Activated CD4-positive, alpha-beta T cell treated with anti-CD3 and anti-CD28 coated beads for 24 hours (primary cell): ENCODE data around the gene PLEKHG3.

Experiments
- DNase-seq, 2 donors: peaks; one replicate each; pipeline ENCODE4 v3.0.0-alpha.2; 2020; ENCODE audit warnings: low read depth in 2 of 2

The PLEKHG3 gene

DNA sequence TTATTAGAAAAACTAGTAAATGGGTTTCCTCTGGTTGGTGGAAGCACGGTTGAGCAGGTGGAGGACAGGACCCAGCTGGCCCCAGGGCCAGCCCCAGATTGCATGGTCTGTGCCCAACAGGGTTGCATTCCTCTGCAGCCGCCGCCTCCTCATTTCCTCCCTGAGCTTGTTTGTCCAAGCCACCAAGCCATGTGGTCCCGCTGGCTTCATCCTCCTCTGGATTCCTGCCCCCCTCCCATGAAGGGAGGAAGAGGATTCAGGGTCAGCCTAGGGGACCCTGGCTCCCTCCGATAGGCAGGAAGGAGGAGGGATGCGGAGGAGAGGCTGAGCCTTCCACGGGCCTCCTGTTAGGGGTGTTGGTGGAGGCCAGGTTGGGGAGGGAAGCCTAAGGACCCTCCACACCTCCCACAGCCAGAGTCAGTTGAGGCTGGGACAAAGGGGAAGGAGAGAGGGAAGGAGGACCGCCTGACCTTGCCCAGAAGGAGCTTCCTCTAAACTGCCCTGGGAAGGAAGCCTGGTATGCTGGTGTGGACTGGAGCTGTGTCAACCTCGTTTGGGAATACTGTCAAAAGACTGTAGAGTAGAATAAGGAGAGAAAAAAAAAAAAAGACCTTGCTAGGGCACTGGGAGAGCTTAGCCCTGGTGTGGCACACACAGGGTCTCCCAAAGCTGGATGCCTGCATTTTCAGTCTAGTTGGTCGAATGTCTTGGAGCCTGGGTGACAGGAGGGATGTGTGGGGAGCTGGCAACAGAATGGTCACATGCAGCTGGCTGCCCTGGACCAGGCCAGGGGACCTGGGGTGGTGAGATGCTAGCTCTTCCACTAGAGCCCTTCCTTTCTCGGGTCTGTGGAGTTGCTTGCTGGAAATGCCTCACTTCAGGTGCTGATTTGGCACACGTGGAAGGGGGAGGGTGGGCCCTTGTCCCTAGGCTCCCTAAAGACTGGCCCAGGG lies 42.4 kb downstream of the PLEKHG3 start:
- no peak for DNase-seq

DNA sequence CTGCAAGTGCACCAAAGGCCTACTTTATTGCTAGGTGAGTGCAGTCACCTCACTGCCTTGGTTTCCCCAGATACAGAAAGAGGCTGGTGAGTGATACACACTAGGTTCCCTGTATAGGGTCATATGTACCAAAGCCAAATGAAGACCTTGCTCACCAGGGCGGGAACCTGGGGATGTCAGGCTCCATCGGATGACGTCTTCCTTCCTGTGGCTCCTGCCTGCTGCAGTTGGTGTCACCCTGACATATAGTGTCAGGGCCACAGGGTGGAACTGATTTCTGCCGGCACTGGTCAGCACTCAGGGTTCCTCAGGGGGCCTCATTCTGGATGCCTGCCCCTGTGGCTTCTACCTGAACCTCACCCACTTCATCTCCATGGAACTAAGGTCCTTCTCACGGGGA lies 43.1 kb downstream of the PLEKHG3 start:
- no peak for DNase-seq

DNA sequence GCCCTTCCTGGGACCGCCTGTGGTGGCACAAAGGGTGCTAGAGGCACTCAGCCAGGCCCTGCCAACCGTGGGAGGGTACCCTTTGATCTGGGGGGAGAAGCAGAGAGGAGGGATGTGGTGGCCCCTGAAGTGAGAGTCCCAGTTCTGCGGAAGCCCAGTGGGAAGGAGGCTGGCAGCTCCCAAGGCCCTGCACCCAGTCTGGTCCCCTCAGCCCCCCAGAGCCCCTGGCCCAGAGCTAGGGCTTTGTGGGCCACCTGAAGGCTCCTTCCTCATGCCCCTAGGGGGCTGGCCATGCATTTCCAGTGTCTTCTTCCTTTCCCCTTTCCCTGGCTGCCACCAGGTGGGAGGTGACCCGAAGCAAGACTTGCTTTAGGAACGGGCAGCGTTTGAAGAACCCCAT lies 44.3 kb downstream of the PLEKHG3 start:
- DNase-seq = no peak

DNA sequence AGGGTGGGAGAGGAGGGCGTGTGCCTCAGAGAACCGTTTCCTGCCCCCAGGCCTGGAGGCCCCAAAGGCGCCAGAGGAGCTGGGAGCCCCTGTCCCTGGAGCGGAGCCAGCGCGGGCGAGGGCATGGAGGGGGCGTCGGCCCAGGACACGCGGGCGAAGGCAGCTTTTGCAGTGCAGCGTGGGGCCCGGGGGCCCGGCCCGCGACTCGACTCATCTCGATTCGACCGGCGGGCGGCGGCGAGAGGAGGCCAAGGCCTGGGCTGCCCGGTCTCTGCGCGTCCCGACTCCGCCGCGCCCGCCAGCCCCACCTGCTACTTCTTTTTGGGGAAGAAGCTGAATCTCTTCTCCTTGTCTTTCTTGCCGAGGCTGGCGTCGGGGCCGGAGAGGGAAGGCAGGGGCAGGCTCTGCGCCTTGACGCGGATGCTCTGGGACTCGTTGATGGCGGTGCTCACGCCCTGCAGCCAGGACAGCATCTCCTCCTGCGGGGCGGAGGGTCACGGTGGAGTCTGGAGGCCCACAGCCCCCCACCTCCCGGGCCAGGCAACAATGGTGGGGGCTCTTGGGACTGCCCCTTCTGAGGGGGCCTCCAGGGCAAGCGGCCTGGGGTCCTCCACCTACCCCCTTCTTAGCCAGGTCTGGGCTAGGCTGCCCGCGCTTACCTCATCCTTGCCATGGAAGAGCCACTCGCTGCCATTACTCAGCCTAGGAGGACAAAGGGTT lies 44.9 kb downstream of the PLEKHG3 start:
- no peak for DNase-seq

DNA sequence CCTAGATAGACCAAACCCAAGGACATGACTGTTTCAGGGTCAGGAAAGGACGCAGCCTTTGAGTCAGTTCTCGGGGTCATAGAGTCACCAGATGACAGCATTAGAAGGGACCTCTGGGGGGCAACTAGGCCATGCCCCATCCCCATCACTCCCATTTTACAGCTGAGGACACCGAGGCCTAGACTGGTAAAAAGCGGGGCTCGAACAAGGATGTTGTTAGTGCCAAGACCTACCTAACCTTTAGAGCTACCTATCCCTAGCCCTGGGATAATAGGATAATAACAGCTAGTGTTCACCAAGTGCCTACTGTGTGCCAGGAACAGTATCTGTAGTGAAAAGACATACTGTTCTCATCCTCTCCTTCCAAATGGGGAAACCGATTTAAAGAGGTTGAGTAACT lies 48.7 kb downstream of the PLEKHG3 start:
- no peak for DNase-seq

DNA sequence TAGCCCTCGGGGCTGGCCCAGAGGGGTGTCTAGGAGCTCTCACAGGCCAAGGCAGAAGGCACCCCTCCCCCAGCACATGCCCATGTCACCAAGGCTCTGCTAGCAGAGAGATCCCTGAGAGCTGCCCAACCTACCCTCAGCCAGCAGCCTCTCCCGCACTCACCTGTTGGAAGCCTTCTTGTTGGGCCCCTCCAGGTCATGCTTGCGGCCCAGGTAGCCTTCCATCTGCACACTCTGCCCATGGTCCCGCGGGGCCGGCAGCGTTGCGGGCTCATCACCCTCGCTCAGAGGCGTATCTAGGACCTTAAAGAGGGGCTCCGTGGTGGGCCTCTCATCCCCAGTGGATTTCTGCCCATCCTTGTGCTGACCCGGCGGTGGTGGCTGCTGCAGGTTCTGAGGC lies 49.1 kb downstream of the PLEKHG3 start:
- DNase-seq = no peak

DNA sequence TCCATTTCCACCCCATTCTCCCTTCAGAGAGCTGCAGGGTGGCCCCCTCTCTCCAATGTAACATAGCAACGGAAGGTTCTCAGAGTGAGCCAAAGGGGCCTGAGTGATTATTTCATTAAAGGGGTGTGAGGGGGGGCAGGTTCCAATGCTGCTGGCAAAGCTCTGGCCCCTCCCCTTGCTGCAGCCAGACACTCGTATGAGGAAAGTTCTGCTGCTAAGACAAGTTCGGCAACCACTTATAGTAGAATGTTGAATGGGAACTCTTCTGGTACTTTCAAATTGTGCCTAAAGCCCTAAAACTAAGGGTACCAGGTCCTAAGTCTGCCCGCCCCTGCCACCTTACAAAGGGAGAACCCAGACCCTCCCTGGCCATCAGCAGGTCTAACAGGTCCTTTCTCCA lies 49.8 kb downstream of the PLEKHG3 start:
- DNase-seq = no peak

DNA sequence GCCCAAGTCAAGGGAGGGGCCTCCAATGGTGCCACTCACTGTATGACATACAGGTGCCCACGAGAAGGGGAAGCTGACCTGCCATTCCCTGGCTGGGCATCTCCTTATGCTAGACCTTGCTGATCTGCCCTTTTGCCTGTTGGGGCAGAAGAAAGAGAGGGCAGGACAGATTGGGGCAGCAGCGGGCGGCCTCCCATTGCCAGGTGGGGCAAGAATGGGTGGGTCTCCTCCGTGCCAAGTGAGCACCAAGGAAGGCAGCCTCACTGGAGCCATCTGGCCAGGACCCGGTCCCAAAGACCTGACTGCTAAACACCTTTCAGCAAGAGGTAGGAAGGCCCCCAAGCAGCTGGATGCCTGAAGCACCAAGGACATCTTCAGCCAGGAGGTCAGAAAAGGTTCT lies 50.5 kb downstream of the PLEKHG3 start:
- no peak for DNase-seq

DNA sequence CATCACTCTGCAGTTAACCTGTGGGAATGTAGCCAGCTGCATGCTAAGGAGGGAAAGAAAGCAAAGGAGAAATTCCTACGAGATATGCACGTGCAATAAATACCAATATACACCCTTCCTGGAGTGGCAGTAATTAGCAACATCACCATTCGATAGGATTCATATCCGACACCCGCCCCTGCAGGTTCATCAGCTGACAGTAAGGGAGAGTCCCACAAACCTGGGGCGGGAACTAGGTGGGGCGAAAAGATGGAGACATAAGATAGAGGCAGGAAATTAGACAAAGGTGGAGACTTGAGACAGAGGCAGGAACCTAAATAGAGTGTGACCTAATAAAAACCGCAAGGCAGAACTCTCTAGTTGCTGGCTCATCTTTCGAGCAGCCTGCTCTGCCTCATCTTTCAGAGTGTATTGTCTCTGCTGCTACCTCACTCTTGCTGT lies 51.6 kb downstream of the PLEKHG3 start:
- DNase-seq = peak; percentile 10 to 32

DNA sequence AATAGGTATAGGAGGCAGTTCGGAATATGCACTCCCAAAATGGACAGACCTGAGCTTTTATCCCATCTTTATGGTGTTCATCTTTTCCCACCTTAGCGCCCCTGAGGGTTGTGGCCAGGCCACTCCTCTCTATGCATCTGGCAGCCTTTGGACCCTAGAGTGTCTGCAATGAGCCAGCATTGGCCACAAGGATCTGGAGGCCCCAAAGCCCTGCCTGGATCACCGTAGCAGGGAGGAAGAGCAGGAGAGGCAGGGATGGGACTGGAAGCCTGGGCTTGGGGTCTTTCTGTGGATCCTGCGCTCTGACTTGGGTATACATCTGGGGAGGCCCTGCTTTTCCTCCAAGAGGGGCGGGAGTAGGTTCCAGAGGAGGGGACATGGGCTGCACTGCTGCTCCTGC lies 52.5 kb downstream of the PLEKHG3 start:
- no peak for DNase-seq

DNA sequence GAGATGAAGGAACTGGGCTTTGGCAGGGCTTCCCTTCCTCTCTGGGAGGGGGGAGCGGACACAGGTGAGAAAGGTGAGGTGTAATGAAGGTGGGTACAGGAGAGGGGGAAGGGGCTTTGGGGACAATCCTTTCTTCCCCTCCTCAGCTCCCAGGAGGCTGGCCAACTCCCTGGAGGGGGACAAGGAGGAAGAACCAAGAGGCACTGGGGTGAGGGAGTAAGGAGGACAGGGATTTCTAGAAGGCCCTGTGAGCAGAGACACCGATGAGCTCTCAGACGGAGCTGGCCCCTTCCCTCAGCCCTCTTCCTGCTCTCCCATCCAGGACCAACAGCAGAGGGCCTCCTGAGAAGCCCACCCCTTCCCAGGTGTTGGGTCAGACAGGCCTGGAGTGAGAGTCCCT lies 53.4 kb downstream of the PLEKHG3 start:
- DNase-seq = no peak

DNA sequence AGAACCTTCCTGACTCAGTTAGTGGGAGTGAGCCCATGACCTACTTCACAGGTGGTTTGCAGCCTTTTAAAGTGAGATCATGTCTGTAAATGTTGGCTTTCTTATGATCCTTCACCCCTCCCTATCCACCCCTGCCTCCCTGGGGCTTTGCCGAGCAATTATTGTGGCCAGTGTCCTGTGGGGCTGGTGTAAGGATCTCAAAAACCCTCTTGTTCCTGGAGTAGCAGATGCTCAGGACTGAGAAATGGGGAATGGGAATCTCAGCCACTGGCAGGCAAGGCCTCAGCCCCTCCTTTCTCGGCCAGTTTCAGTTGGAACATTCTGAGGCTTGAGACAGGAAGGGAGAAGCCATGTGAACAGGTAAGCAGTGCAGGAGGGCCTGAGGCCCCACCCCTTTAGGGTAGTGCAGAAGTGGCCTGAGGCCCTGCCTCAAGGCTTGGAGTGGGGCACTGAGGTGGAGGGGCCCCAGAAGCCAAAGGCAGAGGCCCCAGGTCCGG lies 53.8 kb downstream of the PLEKHG3 start:
- DNase-seq = no peak

DNA sequence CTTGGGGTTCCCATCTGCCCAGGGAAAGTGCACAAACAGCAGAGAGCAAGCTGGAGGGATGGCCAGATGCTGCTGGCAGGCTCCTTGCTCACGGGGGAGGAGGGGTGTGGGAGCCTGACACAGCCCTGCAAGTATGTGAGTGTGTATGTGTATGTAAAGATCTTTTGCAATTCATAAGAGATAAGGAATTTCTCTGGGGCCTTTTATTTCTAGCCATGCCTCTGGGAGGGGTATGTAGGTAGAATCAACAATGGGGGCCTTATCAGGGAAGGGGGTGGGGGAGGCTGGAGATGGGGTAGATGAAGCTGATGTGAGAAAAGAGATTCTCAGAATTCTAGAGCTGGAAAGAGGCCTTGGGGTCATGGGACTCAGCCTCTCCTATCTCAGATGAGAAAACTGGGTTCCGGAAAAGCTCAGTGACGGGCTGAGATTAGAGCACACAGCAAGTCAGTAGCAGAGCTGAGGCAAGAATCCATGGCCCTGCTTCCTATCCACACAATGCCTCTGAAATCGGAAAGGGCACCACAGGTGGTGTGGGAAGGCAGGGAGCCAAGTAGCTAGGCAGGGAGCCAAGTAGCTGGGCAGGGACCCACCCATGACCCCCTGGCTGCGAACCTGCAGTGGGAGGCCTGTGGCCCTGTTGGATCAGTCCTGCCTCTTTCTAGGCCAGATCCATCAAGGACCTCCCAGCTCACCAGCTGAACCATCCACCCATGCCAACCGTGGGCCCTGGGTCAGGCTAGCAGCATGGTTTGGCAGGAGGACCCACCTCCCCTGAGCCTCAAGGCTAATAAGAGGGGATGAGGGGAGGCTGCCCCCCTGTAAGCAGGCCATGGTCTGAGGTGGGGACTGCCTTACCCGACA lies 54.7 kb downstream of the PLEKHG3 start:
- no peak for DNase-seq

DNA sequence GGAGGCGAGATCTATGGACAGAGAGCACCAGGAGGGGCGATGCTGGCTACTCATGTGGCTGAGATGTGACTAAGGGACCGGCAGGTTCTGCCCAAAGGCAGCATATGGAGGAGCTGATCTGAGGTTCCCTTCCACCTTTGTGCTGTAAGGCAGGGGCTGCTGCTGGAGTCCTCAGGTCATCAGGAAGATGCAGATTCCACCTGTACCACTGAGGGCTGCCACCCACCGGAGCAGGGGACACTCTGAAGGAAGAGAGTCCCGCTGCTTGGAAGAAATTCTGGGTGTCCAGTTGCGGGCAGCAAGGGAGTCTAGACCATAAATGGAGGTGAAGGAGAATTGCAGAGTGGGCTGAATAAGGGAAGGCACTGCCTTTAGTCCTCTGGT lies 55.3 kb downstream of the PLEKHG3 start:
- no peak for DNase-seq

DNA sequence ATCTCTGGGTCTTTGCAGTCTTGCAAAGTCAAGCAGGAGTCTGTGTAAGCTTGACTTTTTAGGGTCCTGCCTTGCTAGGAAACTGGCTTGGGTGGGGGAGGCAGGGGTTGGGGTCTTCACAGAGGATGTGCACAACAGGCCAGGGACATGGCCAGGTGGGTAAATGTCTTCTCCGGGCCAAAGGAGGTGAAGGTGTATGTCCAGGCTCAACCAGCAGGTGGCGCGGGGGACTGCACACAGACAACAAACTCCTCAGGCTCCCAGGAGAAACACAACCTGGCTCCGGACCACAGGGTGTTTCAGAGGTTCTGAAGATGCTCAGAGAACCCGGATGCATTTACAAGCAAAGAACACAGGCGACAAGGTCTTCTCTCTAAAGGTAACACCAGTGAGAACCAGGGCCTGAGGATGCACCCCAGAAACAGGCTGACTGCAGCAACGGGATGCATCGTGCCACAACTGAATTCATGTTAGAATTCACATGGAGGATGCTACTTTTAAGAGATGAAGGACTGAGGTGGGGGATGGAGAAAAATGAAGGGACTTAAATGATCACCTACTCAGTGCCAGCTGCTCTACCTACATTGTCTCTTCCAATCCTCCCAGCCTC lies 56.0 kb downstream of the PLEKHG3 start:
- peak; percentile 41 to 58 for DNase-seq

DNA sequence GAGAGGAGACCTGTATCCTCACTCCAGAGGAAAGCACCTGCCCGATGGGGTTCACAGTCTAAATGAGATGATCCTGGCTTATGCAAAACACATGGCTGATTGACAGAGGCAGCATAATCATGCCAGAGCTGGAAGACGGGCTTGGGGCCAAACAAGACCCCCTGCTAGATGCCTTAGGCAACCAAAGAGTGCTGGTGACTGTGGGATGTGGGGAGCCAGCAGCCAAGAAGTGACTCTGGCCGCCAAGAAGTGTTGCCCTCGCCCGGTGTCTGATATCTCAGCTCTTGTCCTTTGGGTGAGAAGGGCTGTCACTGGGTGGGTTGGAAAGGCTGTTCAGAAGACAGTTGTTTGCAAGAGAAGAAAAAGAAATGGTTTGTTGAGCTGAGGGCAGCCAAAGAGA lies 56.7 kb downstream of the PLEKHG3 start:
- no peak for DNase-seq

DNA sequence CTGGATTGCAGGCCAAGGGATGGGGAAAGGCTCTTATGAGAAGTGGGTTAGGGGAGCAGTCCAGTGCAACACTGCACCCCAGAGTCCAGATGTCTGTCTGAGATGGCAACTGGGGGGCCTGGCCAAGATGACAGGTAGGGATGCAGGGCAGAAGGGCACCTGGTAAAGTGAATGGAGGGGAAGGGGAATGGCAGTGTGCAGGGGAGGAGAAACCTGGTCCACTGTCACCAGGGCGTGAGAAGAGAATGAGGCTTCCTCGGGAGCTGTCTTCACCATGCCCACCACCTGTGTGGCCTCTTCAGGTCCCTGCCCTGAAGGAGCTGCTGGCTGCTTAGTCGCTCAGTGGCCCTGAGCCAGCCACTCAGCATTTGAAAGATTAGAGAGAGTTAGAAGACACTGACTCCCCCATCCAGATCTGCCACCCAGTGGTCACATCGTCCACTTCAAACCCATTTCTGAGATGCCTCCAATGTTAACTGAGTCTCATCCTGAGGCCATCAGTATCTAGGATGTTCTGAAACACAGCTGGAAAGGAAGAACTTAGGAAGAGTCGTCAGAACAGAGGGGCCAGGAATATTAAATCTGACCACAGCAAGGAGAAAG lies 57.3 kb downstream of the PLEKHG3 start:
- no peak for DNase-seq

DNA sequence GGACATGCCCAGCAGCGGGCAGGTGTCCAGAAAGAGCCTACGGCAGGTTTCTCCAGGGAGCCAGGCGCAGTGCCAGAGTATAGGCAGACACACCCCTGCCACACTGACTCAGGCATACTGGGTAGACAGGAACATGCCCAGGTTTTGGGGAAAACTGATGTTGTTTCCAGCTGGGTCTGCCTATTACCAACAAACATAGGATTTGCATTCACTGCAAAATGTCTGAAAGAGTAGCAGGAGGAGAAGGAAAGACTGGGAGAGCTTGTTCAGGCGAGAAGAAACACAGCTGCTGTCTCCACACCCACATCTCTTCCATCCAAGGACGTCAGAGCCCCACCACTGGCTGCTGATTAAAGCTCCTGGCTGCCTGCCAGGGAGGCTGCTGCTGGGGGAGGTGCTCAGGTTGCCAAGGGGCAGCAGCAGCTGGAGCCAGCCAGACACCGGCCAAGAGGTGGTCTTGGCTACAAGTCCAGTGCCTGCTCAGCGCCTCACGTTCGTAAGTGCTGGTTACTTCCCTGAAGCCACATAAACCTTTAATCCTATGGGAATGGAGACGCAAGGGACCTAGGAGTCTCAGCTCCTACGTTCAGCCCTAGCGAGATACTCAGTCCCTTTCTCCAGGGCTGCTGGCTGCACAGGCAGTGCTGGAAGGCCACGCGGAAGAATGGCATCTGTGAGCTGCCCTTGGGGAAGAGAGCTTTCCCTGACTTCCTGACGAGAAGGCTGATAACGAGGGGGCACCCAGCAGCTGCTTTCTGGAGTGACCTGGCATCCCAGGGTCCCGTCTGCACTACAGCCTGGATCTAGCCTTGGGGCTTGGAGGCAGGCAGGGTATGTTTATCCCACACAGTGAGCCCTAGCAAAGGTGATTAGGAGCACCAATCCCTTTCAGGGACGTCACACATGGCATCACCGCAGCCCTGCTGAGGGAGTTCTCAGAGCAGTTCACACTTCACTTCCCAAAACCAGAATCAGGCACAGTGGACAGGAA lies 58.1 kb downstream of the PLEKHG3 start:
- peak in 1 of 2 donors; percentile 19 for DNase-seq

DNA sequence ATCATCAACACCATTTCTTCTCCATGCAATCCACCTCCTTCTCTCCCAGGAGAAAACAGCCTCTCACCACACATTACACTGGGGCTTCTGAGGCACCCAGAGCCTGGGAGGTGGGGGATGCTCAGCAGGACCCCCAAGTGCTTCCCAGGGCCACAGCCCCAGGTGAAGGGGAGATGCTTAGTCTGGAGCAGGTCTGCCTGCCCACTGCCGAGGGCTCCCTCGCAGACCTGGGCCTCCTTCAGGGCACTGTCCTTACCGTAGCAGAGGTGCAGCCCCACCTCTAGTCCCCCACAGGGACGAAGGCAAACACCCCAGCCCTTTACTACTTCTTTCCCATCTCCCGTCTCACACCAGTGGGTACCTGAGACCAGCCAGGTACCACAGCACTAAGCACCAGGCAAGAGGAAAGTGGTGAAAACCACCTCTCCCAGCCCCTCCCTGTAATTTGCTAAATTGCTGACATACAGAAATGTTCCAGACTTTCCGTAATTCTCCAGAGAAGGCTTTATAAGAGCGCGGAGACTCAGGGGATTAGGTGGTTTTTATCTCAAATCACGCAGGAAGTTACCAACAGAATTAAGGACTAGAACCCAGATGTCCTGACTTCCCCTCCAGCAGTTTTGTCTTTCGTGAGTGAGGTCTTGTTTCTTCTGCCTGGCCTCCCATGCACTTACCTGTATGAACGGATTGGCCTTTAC lies 59.0 kb downstream of the PLEKHG3 start:
- DNase-seq = no peak
